Liver (tissue), 9 donors: Measurements from ENCODE around the gene CHST14. TPM values are rescaled to one million over a fixed set of nuclear protein-coding genes. Genes with fewer than 3 reads are reported as not detected.

Experiments used
- DNase-seq: peaks from one replicate; pipeline ENCODE4 v3.0.0-alpha.2; 2017; ENCODE audit warnings: low spot score
- H3K27ac ChIP-seq, 2 donors: one replicate each; pipeline ENCODE4 v1.7.0; 2013; ENCODE audit warnings: inconsistent platforms in 2 of 2, low read length in 2 of 2, control low read depth in 1 of 2, low read depth in 1 of 2, mild to moderate bottlenecking in 1 of 2
- H3K27me3 ChIP-seq, 4 donors: one replicate each; pipeline versions ENCODE4 v1.6.1 to v1.7.0; 2013; ENCODE audit warnings: low read length in 3 of 4, inconsistent platforms in 1 of 4, mild to moderate bottlenecking in 1 of 4, moderate library complexity in 1 of 4; ENCODE audit not compliant: control insufficient read depth in 4 of 4, insufficient read depth in 4 of 4
- H3K36me3 ChIP-seq, 4 donors: one replicate each; pipeline versions ENCODE4 v1.6.1 to v1.7.0; 2013; ENCODE audit warnings: low read length in 3 of 4, mild to moderate bottlenecking in 3 of 4, low read depth in 1 of 4, moderate library complexity in 1 of 4; ENCODE audit not compliant: control insufficient read depth in 4 of 4, insufficient read depth in 3 of 4
- H3K4me1 ChIP-seq, 4 donors: one replicate each; pipeline versions ENCODE4 v1.6.1 to v1.7.0; 2013; ENCODE audit warnings: low read length in 3 of 4, mild to moderate bottlenecking in 3 of 4, moderate library complexity in 1 of 4; ENCODE audit not compliant: control insufficient read depth in 4 of 4, insufficient read depth in 4 of 4
- H3K4me3 ChIP-seq, 3 donors: one replicate each; pipeline versions ENCODE4 v1.6.1 to v1.7.0; 2013; ENCODE audit warnings: low read length in 3 of 3, control low read depth in 1 of 3, low read depth in 1 of 3, mild to moderate bottlenecking in 1 of 3
- H3K9ac ChIP-seq, 2 donors: one replicate each; pipeline ENCODE4 v1.7.0; 2013; ENCODE audit warnings: low read length in 2 of 2, mild to moderate bottlenecking in 2 of 2, moderate library complexity in 2 of 2, control low read depth in 1 of 2, low read depth in 1 of 2
- H3K9me3 ChIP-seq, 4 donors: one replicate each; pipeline versions ENCODE4 v1.6.1 to v1.7.0; 2013; ENCODE audit warnings: low read length in 3 of 4; ENCODE audit not compliant: control insufficient read depth in 4 of 4
- CTCF ChIP-seq: fragments of 150-350 bp; IDR thresholded peaks from 2 replicates; pipeline ENCODE4 v1.5.1; 2017; ENCODE audit warnings: improper control_type of control experiment, low read depth, low read length; ENCODE audit not compliant: missing input control
- EGR1 ChIP-seq, 2 donors: IDR thresholded peaks; 2 replicates each; pipeline ENCODE4 v1.6.1; 2016 to 2018; ENCODE audit warnings: antibody characterized with exemption in 2 of 2, low read depth in 2 of 2
- FOXA1 ChIP-seq: IDR thresholded peaks from 2 replicates; pipeline ENCODE4 v1.6.1; 2016; ENCODE audit warnings: antibody characterized with exemption
- FOXA2 ChIP-seq: IDR thresholded peaks from 2 replicates; pipeline ENCODE4 v1.6.1; 2016; ENCODE audit warnings: antibody characterized with exemption
- GABPA ChIP-seq, 2 donors: IDR thresholded peaks in 1 of 2; conservative IDR thresholded peaks in 1 of 2; 2 replicates each; pipeline ENCODE4 v1.6.1; 2016; ENCODE audit warnings: antibody characterized with exemption in 2 of 2, mild to moderate bottlenecking in 1 of 2, moderate library complexity in 1 of 2
- HNF4A ChIP-seq, 2 donors: conservative IDR thresholded peaks; 2 replicates each; pipeline ENCODE4 v1.6.1; 2016; ENCODE audit warnings: antibody characterized with exemption in 2 of 2, mild to moderate bottlenecking in 2 of 2
- HNF4G ChIP-seq: IDR thresholded peaks from 2 replicates; pipeline ENCODE4 v1.6.1; 2016; ENCODE audit warnings: antibody characterized with exemption
- JUND ChIP-seq, 2 donors: IDR thresholded peaks; 2 replicates each; pipeline ENCODE4 v1.6.1; 2016; ENCODE audit warnings: antibody characterized with exemption in 2 of 2
- NR2F2 ChIP-seq: IDR thresholded peaks from 2 replicates; pipeline ENCODE4 v1.6.1; 2016; ENCODE audit warnings: antibody characterized with exemption
- RAD21 ChIP-seq, 2 donors: IDR thresholded peaks; 2 replicates each; pipeline ENCODE4 v1.6.1; 2016; ENCODE audit warnings: antibody characterized with exemption in 2 of 2, mild to moderate bottlenecking in 2 of 2
- RXRA ChIP-seq, 2 donors: IDR thresholded peaks; 2 replicates each; pipeline ENCODE4 v1.6.1; 2017 to 2018; ENCODE audit warnings: antibody characterized with exemption in 2 of 2, mild to moderate bottlenecking in 1 of 2
- SP1 ChIP-seq: IDR thresholded peaks from 2 replicates; pipeline ENCODE4 v1.6.1; 2018; ENCODE audit warnings: antibody characterized with exemption, mild to moderate bottlenecking
- TAF1 ChIP-seq: conservative IDR thresholded peaks from 2 replicates; pipeline ENCODE4 v1.6.1; 2016; ENCODE audit warnings: antibody characterized with exemption, mild to moderate bottlenecking
- YY1 ChIP-seq: IDR thresholded peaks from 2 replicates; pipeline ENCODE4 v1.6.1; 2016; ENCODE audit warnings: antibody characterized with exemption, mild to moderate bottlenecking
- WGBS: extraction: QIAGEN DNeasy Blood & Tissue Kit; methylation state at CpG from one replicate; pipeline ENCODE4 v1.1.7; 2013; 5-methylcytosine and 5-hydroxymethylcytosine counted together
- polyA plus RNA-seq, 2 donors: library from polyadenylated mRNA; stranded (reverse) in 1 of 2; unstranded in 1 of 2; fragments of 200-250 nt in 1 of 2; fragments of >200 nt in 1 of 2; fragmentation: Nextera tagmentation in 1 of 2; extraction: Ambion mirVana in 1 of 2; gene quantifications; one replicate each; pipeline versions ENCODE4 v1.2.1 to v1.2.3, GENCODE V29; 2013 to 2015
- total RNA-seq, 2 donors: library from RNA; depleted of rRNA; stranded (reverse); fragments of >200 nt; gene quantifications; one replicate each; pipeline ENCODE4 v1.2.3, GENCODE V29; 2014
- TF ChIP-seq, protein P1 (sequence below): IDR thresholded peaks from 2 replicates; pipeline ENCODE4 v1.6.1; 2016; ENCODE audit warnings: antibody characterized with exemption
- TF ChIP-seq, protein P2 (sequence below): IDR thresholded peaks from 2 replicates; pipeline ENCODE4 v1.6.1; 2016; ENCODE audit warnings: antibody characterized with exemption, mild to moderate bottlenecking
- TF ChIP-seq, protein P3 (sequence below): IDR thresholded peaks from 2 replicates; pipeline ENCODE4 v1.6.1; 2016; ENCODE audit warnings: antibody characterized with exemption
- TF ChIP-seq, protein P4 (sequence below): IDR thresholded peaks from 2 replicates; pipeline ENCODE4 v1.6.1; 2016; ENCODE audit warnings: antibody characterized with exemption
- donor health status: healthy.
- donor health status: healthy.
- donor health status: healthy.
- donor health status: healthy.
- donor health status: healthy.

Gene CHST14
- total and polyA plus RNA-seq, 4 donors, result 2.3 to 5.3 (median 3.1) TPM

GRCh38 chr15:40512440-40512839 is 41.7 kb downstream of the CHST14 start:
- peaks cover 2 to 18% (median 10%) of the 10 kb centered on the region in 4 donors for H3K4me1 ChIP-seq
- no peak overlapping the region for H3K9ac ChIP-seq
- TF ChIP-seq TAF1, result no peak
- no peak for TF ChIP-seq RXRA (IDR thresholded peaks at IDR 0.05)
- TF ChIP-seq FOXA1, result no peak
- no peak for DNase-seq
- H3K27me3 ChIP-seq, result no peaks in the 10 kb centered on the region
- no peak overlapping the region for H3K27ac ChIP-seq
- H3K36me3 ChIP-seq, result no peaks in the 10 kb centered on the region
- no peaks in the 10 kb centered on the region for H3K9me3 ChIP-seq
- H3K4me3 ChIP-seq, result no peak overlapping the region
- WGBS, result 97% methylated on average over 2 of the region's 2 CpGs

GRCh38 chr15:40513609-40514008 is 42.8 kb downstream of the CHST14 start:
- H3K27me3 ChIP-seq, result no peaks in the 10 kb centered on the region
- TF ChIP-seq TAF1 (no peak), RAD21 (IDR thresholded peaks at IDR 0.05) (no peak), FOXA2 (no peak), YY1 (no peak), JUND (IDR thresholded peaks at IDR 0.05) (no peak), GABPA (IDR thresholded peaks at IDR 0.05 in 1 of 2, conservative IDR thresholded peaks at IDR 0.05 in 1 of 2) (no peak), EGR1 (IDR thresholded peaks at IDR 0.05; ENCODE audit: low read depth in 2 of 2) (no peak)
- TF ChIP-seq, protein P1, sequence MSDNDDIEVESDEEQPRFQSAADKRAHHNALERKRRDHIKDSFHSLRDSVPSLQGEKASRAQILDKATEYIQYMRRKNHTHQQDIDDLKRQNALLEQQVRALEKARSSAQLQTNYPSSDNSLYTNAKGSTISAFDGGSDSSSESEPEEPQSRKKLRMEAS, result no peak
- H3K4me1 ChIP-seq, result peaks cover 2 to 18% (median 10%) of the 10 kb centered on the region in 4 donors
- no peak overlapping the region for H3K9ac ChIP-seq
- no peaks in the 10 kb centered on the region for H3K9me3 ChIP-seq
- no peaks in the 10 kb centered on the region for H3K36me3 ChIP-seq
- H3K4me3 ChIP-seq, result no peak overlapping the region
- 93% methylated on average over 5 of the region's 5 CpGs for WGBS
- no peak overlapping the region for H3K27ac ChIP-seq
- DNase-seq, result no peak

GRCh38 chr15:40516322-40516721 is 45.5 kb downstream of the CHST14 start:
- H3K9me3 ChIP-seq, result no peaks in the 10 kb centered on the region
- no peak for DNase-seq
- peaks cover 0 to 11% (median 7%) of the 10 kb centered on the region in 4 donors for H3K4me1 ChIP-seq
- H3K36me3 ChIP-seq, result no peaks in the 10 kb centered on the region
- no peak overlapping the region for H3K4me3 ChIP-seq
- 95% methylated on average over 2 of the region's 2 CpGs for WGBS
- no peaks in the 10 kb centered on the region for H3K27me3 ChIP-seq
- H3K9ac ChIP-seq, result no peak overlapping the region
- TF ChIP-seq EGR1 (IDR thresholded peaks at IDR 0.05; ENCODE audit: low read depth in 2 of 2), result no peak
- TF ChIP-seq, protein P2, sequence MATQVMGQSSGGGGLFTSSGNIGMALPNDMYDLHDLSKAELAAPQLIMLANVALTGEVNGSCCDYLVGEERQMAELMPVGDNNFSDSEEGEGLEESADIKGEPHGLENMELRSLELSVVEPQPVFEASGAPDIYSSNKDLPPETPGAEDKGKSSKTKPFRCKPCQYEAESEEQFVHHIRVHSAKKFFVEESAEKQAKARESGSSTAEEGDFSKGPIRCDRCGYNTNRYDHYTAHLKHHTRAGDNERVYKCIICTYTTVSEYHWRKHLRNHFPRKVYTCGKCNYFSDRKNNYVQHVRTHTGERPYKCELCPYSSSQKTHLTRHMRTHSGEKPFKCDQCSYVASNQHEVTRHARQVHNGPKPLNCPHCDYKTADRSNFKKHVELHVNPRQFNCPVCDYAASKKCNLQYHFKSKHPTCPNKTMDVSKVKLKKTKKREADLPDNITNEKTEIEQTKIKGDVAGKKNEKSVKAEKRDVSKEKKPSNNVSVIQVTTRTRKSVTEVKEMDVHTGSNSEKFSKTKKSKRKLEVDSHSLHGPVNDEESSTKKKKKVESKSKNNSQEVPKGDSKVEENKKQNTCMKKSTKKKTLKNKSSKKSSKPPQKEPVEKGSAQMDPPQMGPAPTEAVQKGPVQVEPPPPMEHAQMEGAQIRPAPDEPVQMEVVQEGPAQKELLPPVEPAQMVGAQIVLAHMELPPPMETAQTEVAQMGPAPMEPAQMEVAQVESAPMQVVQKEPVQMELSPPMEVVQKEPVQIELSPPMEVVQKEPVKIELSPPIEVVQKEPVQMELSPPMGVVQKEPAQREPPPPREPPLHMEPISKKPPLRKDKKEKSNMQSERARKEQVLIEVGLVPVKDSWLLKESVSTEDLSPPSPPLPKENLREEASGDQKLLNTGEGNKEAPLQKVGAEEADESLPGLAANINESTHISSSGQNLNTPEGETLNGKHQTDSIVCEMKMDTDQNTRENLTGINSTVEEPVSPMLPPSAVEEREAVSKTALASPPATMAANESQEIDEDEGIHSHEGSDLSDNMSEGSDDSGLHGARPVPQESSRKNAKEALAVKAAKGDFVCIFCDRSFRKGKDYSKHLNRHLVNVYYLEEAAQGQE, result no peak
- TF ChIP-seq RAD21 (IDR thresholded peaks at IDR 0.05), result no peak
- no peak for TF ChIP-seq FOXA2
- TF ChIP-seq JUND (IDR thresholded peaks at IDR 0.05), result no peak
- no peak for TF ChIP-seq HNF4G
- TF ChIP-seq, protein P1, result no peak
- no peak for TF ChIP-seq TAF1
- TF ChIP-seq YY1, result no peak
- no peak for TF ChIP-seq HNF4A (conservative IDR thresholded peaks at IDR 0.05)
- TF ChIP-seq, protein P3, sequence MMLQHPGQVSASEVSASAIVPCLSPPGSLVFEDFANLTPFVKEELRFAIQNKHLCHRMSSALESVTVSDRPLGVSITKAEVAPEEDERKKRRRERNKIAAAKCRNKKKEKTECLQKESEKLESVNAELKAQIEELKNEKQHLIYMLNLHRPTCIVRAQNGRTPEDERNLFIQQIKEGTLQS, result no peak
- TF ChIP-seq, protein P4, sequence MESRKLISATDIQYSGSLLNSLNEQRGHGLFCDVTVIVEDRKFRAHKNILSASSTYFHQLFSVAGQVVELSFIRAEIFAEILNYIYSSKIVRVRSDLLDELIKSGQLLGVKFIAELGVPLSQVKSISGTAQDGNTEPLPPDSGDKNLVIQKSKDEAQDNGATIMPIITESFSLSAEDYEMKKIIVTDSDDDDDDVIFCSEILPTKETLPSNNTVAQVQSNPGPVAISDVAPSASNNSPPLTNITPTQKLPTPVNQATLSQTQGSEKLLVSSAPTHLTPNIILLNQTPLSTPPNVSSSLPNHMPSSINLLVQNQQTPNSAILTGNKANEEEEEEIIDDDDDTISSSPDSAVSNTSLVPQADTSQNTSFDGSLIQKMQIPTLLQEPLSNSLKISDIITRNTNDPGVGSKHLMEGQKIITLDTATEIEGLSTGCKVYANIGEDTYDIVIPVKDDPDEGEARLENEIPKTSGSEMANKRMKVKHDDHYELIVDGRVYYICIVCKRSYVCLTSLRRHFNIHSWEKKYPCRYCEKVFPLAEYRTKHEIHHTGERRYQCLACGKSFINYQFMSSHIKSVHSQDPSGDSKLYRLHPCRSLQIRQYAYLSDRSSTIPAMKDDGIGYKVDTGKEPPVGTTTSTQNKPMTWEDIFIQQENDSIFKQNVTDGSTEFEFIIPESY, result no peak
- TF ChIP-seq CTCF, result no peak
- no peak for TF ChIP-seq NR2F2
- TF ChIP-seq RXRA (IDR thresholded peaks at IDR 0.05), result no peak
- TF ChIP-seq SP1, result no peak
- TF ChIP-seq GABPA (IDR thresholded peaks at IDR 0.05 in 1 of 2, conservative IDR thresholded peaks at IDR 0.05 in 1 of 2), result no peak
- TF ChIP-seq FOXA1, result no peak
- H3K27ac ChIP-seq, result no peak overlapping the region
